NCI-H748 (cell line): ENCODE data around the gene PDE6C.
A peak's percentile ranks its signal among the peaks of the same experiment; 100 is the strongest.

Source experiments
- DNase-seq: peaks from one replicate; lab custom pipeline; 2025; ENCODE audit not compliant: unreplicated experiment; lab: John Stamatoyannopoulos, UW

PDE6C gene

DNA sequence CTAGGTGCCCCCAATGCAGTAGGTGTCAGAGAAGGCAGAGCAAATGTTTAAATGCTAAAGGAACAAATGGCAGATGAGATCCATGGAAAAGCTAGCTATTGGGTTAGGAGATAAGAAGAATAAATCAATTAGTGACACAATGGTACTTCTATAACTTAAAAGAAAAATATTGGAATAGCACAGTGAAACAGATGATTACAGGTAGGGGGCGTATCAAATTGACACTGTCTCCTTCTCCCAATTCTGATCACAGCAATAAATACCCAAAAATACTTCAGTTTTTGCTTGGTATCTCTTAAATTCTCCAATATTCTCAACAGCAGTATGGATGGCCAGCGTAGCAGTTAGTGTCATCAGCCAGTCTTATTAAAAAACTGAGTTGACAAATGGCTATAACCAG is 84.9 kb downstream of the PDE6C start:
- no peak for DNase-seq

DNA sequence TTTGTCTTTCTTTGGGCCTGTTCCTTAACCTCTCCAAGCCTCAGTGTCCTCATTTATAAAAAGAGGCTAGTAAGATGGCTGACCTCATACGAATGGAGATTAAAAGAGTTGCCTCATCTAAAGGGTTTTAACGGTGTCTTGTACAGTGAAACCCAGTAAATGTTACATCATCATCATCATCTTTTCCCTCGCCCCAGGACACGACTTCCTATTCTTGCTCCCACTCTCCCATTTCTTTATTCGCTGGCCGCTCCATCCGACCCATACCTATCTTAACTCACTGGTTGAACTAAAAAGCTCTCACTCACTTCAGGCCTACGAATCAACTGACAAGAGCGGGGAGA is 89.5 kb downstream of the PDE6C start:
- DNase-seq: peak; percentile 45

DNA sequence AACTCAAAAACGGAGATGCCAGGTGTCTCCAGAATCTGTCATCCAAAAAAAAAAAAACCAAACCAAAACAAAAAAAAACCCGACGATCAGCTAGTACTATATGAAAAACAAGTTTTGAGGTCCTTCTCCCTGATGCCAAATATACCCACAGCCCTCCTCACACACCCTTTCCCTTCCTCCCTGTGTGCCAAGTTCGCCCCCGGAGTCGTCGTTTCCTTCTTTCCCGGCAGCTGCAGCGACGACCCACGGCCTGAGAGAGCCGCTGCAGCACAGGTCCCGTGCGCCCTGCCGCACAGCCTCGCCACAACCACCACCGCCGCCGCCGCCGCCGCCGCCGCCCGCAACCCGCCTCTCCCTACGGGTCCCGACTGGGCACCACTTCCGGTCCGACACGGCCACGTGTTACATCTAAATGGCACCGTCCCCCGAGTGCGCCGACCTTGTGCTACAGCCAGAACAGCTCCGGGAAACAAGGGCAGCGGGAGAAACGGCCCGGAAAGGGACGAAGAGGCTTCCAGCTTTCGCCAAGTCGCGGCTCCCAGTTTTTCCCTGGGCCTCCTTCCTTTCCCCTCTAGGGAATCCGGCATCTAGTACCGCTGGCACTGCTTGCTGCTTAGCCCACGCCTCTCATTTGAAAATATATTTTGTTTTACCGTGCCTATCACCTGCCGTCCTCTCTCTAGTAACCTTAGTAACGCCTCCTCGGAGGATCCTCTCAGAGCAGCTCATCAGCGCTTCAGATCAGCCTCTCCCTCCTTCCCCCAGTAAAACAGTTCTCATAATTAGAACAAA is 90.1 kb downstream of the PDE6C start, which contains the start of gene FRA10AC1:
FRA10AC1 (minus strand) TSS at position 383 of the 792 bp plus-strand sequence. CDS start 2,486 bp downstream, outside the sequence.
- peak; percentile 91 for DNase-seq

DNA sequence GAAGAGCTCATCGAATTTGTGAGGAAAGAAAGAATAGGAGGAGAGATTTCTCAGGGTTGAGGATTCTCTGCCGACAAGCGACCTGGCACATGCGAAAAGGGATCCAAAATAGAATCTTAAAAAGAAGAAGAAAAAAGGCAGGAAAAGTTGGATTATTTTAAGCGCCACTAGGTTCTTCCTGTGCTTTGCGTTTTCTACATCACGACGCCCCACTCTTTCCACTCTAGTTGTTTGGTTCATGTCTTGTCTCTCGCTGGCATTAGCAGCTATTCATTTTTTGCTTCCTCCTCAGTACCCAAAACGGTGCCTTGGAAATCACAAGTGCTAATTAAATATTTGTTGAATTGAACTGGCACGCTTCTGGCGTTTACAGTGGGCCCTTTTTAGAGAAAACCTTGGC is 90.7 kb downstream of the PDE6C start:
- DNase-seq: peak; percentile 52

DNA sequence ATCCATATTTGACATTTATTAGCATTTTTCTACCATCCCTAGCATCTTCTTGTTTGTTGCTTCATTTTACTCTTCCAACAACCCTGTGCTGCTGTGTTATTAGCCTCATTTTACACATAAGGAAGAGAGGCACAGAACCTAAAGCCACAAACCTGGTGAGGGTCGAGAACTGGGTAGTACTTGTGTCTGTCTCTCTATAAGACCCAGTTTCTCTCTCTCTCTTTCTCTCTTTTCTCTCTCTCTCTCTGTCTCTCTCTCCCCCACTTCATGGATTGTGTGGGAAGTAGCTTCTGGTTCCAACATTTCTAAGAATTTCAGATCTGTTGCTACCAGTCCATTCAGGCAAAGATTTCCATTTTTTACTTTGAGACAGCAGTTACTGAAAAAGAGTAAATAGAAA is 91.5 kb downstream of the PDE6C start:
- no peak for DNase-seq

DNA sequence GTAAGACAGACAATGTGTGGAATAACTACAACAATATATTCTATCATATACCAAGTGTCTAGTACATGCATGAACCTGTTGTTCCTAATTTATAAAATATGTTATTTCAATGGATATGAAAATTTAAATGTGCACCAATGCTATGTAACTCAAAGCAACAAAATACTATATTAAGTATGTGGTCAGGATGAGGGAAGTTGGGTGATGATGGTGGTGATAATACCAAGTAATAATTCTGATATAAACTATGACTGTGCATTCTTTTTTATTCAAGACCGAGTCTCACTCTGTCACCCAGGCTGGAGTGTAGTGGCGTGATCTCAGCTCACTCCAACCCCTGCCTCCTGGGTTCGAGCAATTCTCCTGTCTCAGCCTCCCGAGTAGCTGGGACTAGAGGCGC is 92.1 kb downstream of the PDE6C start:
- DNase-seq: no peak

DNA sequence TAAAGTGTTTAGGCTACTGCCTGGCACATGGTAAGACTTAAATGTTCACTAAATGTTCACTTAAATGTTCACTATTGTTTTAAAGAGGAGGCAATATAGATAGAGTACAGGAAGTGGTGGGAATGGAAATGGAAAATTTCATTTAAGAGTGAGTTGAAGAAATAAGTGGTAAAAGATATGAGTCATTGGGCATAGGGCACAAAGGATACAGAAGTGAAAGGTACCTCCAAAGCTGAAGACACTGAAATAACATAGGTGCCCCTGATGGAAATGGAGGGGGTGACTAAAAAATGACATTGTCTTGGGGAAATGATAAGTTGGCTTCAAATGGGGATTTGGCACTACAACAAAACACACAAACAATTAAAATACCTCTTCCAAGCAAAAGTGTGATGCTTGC is 95.3 kb downstream of the PDE6C start:
- no peak for DNase-seq

DNA sequence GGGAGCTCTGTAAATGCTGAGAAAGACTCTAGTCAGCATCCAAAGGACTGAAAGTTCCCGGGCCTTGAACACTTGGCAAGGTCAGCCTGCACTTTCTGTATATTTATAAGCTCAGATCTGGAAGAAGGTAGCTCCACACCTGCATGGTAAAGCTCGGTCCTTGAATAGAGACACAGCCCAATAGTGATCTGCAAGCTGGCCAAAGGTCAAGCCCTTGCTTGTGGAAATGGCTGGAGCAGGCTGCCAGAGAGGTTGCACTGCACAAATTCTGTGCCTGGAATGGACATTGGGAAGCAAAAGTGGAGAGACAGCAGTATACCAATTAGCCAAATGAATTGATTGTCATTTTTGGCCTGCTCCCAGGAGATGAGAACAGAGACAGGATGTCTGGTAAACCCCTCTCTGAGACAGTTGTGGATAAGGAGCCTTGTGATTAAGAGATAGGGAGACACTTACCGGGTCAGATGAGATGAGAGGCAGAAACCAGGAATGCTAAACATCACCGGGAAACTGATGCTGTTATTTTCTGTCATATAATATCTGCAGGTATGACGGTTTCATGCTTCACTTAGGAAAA is 98.1 kb downstream of the PDE6C start:
- DNase-seq: no peak

DNA sequence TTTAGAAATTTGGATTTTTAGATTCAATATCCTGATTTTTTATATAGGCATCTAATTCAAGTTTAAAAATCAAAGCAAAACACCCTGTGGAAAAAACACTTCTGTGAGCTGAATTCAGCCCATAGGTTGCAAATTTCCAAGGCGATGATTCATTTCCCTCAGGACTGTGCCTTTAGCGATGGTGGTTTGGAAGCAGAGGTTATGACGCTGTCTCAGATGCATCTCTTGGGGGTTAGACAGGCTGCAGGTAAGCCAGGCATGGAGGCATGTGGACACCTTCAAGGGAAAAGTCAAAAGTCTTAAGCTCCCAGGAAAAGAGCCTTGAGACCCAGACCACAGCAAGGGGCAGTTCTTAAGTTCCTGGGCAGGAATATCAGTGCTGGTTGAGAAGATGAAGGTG is 99.6 kb downstream of the PDE6C start:
- no peak for DNase-seq

DNA sequence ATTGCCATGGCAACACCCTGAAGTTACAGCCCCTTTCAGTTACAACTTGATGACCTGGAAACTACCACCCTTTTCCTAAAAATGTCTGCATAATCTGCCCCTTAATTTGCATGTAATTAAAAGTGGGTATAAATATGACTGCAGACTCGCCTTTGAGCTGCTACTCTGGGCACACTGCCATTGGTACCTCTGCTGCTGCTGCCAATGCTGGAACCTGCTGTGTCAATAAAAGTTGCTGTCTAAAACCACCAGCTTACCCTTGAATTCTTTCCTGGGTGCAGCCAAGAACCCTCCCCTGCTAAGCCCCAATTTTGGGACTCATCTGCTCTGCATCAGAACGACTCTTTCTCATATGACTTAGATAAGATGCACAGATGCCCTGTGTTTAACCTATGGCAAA is 100.3 kb downstream of the PDE6C start:
- DNase-seq: no peak

DNA sequence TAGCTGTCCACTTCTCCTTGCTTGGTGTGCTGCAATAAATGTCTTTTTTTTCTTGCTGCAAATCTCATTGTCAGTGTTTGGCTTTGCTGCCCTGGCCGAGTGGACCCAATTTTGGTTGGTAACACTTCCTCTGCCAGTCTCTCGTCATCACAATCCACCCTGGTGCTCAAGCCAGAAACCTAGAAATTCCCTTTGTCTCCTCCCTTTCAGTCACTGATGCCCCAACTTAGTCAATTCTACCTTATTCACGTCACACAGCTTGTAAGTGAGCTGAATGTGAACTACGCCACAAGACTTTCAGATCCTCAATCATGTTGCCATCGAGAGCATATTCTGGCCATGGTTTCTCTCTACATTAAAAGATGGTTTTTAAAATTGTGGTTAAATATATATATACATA is 103.0 kb downstream of the PDE6C start:
- DNase-seq: no peak
